ENCODE results near the gene PPFIA1. TPM values are rescaled to one million over a fixed set of nuclear protein-coding genes. Genes with fewer than 3 reads are reported as not detected.

The PPFIA1 gene
- total RNA-seq, 1 donor from 2014 or later = 29.3 TPM

DNA sequence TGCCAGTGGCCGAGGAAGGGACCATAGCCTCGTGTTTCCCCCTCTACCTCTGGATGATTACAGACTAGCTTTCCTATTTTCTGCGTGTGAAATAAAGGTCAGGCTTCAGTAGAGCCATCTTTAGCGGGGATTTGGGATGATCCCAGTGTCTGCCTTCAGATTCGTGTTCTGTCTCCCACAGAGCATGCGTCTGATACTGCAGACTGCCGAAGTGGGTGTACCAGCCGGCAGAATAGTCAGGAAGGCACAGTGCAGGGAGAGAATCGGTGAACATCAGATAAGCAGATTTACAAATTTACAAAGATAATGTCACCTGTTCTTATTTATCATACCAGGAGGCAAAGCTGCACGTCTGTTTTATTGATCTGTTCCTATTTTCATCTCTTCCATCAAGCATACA, 138.9 kb downstream of the PPFIA1 start:
- no peak for DNase-seq (ENCODE audit: low spot score in 2 of 2)
- TF ChIP-seq, protein P1, sequence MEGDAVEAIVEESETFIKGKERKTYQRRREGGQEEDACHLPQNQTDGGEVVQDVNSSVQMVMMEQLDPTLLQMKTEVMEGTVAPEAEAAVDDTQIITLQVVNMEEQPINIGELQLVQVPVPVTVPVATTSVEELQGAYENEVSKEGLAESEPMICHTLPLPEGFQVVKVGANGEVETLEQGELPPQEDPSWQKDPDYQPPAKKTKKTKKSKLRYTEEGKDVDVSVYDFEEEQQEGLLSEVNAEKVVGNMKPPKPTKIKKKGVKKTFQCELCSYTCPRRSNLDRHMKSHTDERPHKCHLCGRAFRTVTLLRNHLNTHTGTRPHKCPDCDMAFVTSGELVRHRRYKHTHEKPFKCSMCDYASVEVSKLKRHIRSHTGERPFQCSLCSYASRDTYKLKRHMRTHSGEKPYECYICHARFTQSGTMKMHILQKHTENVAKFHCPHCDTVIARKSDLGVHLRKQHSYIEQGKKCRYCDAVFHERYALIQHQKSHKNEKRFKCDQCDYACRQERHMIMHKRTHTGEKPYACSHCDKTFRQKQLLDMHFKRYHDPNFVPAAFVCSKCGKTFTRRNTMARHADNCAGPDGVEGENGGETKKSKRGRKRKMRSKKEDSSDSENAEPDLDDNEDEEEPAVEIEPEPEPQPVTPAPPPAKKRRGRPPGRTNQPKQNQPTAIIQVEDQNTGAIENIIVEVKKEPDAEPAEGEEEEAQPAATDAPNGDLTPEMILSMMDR (IDR thresholded peaks at IDR 0.05) = no peak
- Histone ChIP-seq H3K9me3 (no peaks in the 10 kb centered on the region), H3K27me3 (no peaks in the 10 kb centered on the region), H3K36me3 (peaks cover 92 to 93% of the 10 kb centered on the region in 2 donors), H3K27ac (no peak overlapping the region), H3K4me3 (no peak overlapping the region), H3K4me1 (no peaks in the 10 kb centered on the region)
- intact Hi-C loops (cut with DNase I) = no loop called here

DNA sequence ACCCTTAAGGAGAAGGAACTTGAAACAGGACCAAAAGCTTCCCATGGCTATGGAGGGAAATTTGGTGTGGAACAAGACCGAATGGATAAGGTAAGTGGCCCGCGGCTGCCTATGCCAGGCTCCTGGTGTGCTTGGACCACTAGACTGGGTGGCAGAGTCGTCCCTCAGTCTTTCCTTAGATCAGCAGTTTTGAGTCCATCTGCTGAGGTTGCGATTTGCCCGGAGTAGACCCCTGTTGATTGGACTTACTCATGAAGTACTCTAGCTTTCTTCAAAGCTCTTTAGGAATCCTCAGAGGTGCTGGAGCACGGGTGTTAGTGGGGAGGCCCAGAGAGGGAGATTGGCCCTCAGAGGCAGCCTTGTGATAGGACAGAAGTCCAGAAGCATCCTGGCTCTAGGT, 139.4 kb downstream of the PPFIA1 start:
- no peaks in the 10 kb centered on the region for H3K4me1 ChIP-seq
- no peak overlapping the region for H3K27ac ChIP-seq
- no peak overlapping the region for H3K4me3 ChIP-seq
- TF ChIP-seq, protein P1 (IDR thresholded peaks at IDR 0.05) = no peak
- H3K9me3 ChIP-seq = no peaks in the 10 kb centered on the region
- H3K36me3 ChIP-seq = peaks cover 96 to 97% of the 10 kb centered on the region in 2 donors
- no peak for DNase-seq (ENCODE audit: low spot score in 2 of 2)
- no peaks in the 10 kb centered on the region for H3K27me3 ChIP-seq
- intact Hi-C loops (cut with DNase I) = no loop called here

DNA sequence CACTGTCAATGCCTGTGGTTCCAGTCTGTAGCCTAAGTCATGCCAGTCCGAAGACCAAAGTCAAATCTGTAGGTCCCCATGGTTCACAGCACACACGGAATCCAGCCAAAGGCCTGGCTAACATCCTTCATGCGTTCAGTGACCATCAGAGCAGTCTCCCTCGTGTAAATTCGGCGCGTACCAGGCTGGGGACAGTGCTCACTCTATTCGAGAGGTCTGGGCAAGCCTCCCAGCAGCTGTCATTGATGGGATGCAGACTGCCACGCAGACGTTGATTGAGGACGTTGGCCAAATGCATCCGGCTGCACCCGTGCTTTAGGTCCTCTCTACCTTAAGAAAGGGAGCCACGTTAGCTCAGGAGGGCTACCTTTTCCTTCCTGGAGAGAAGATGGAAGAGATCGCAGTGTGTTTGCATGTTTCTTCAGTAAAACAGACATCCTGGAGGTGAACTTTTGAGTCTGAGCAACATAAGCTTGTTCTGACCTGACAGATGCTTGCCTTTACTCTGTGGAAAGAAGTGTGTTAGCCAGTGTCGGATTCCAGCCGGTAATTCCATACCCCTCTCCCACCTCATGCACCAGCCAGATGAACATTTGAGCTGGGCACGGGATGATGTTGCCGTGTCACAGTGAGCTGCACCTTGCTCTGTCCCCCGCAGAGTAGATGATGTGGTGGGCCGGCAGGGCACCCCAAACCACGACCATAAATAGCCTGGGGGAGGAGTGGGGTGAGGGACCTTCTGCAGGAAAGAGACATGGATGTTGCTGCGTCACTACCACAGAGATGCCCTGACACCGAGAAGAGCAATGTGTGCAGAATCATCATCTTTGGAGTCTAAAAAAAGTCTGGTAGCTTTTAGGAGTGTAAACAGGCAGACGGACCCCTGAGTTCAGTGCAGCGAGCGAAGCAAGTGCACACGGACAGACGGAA, 140.1 kb downstream of the PPFIA1 start:
- H3K9me3 ChIP-seq = no peaks in the 10 kb centered on the region
- intact Hi-C loops (cut with DNase I) = no loop called here
- H3K27me3 ChIP-seq = no peaks in the 10 kb centered on the region
- no peaks in the 10 kb centered on the region for H3K4me1 ChIP-seq
- DNase-seq (ENCODE audit: low spot score in 2 of 2) = no peak
- no peak overlapping the region for H3K4me3 ChIP-seq
- H3K27ac ChIP-seq = no peak overlapping the region
- TF ChIP-seq, protein P1 (IDR thresholded peaks at IDR 0.05) = no peak
- H3K36me3 ChIP-seq = peaks cover 98 to 99% of the 10 kb centered on the region in 2 donors

DNA sequence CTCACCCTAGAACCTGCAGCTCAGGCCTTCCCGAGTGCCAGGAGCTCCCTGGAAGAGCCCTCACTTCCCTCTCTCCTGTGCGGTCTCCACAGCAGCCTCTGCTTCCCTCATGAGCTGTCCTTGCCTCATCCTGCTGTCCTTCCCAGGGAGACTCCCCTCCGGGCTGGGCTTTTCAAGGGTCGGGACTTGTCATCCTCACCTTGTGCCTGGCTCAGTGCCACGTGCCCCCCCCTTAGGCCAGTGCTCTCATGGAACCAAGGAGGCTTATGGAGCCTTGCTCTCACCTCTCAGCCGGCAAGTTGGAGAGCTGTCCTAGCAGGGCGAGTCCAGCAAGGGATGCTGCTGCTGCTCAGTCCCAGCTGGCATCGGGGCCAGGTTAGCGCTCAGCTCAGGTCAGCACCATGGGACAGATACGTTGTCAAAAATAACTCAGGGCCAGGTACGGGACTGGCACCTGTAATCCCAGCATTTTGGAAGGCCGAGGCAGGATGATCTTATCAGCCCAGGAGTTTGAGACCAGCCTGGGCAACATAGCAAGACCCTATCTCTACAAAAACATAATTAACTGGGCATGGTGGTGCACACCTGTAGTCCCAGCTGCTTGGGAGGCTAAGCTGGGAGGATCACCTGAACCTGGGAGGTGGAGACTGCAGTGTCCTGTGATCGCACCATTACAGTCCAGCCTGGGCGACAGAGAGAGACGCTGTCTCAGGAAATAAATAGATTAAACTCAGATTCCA, 141.4 kb downstream of the PPFIA1 start:
- no peak for DNase-seq (ENCODE audit: low spot score in 2 of 2)
- no peaks in the 10 kb centered on the region for H3K27me3 ChIP-seq
- no peaks in the 10 kb centered on the region for H3K4me1 ChIP-seq
- peaks cover 92 to 99% of the 10 kb centered on the region in 2 donors for H3K36me3 ChIP-seq
- no peak overlapping the region for H3K4me3 ChIP-seq
- H3K9me3 ChIP-seq = no peaks in the 10 kb centered on the region
- H3K27ac ChIP-seq = no peak overlapping the region
- intact Hi-C loops (cut with DNase I) = no loop called here
- TF ChIP-seq, protein P1 (IDR thresholded peaks at IDR 0.05) = no peak

DNA sequence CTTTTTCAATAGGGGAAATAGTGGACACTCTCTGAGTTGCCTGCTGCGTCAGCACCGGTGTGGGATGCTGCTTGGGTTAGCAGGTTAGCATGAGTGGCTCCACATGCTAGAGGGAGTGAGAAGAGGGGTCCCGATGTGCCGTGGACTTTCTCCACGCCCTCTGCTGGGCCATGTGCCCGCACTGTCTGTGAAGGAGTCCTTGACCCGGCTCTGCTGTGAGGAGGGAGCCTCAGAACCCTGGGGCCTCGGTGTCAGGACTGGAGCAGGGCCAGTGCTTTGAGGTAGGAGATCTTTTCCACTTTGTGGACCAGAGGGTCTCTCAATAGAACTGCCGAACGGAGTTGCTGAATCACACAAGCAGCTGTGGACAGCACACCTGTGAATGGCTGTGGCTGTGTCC, 142.7 kb downstream of the PPFIA1 start:
- Histone ChIP-seq H3K36me3 (peaks cover 89 to 99% of the 10 kb centered on the region in 2 donors), H3K27ac (no peak overlapping the region), H3K27me3 (no peaks in the 10 kb centered on the region), H3K4me1 (no peaks in the 10 kb centered on the region), H3K4me3 (no peak overlapping the region), H3K9me3 (no peaks in the 10 kb centered on the region)
- intact Hi-C loops (cut with DNase I) = no loop called here
- no peak for DNase-seq (ENCODE audit: low spot score in 2 of 2)
- TF ChIP-seq, protein P1 (IDR thresholded peaks at IDR 0.05) = no peak
